ENCODE results near the gene TLCD1. TPM values are rescaled to one million over a fixed set of nuclear protein-coding genes. Genes with fewer than 3 reads are reported as not detected.
A peak's percentile ranks its signal among the peaks of the same experiment; 100 is the strongest.

TLCD1 gene
- total RNA-seq, 1 experiment from 2014 or later = 50.7 TPM

GRCh38 chr17:28717578-28718332 lies 8.3 kb downstream of the TLCD1 start, which contains the start of gene RAB34:
Gene RAB34, minus strand, starts transcription at chr17:28717868. Its CDS starts 602 bp downstream, at chr17:28717266.
- peaks cover 24% of the 10 kb centered on the region; the same call in 1 of the 2 replicates for H3K79me2 ChIP-seq (ENCODE audit: insufficient read depth, low read length)
- peak within 1 kb of the TSS; percentile 59 for H3K9ac ChIP-seq (ENCODE audit: extremely low read depth, insufficient read length, low read length)
- no peak within 1 kb of the TSS for H3T11ph ChIP-seq (ENCODE audit: low read length)
- H2BK20ac ChIP-seq (ENCODE audit: low read depth, low read length, poor library complexity, severe bottlenecking) = no peak within 1 kb of the TSS
- H2BK120ac ChIP-seq (ENCODE audit: low read depth, low read length, poor library complexity, severe bottlenecking) = no peak within 1 kb of the TSS
- H3K18ac ChIP-seq (ENCODE audit: insufficient read length, low read depth, low read length) = peak within 1 kb of the TSS; percentile 83
- Mint-ChIP-seq H3K36me3 (ENCODE audit: insufficient read depth in 1 of 3, low read depth in 3 of 3) (peaks cover 54 to 64% (median 55%) of the 10 kb centered on the region in 3 experiments), H3K4me1 (peaks cover 28 to 55% of the 10 kb centered on the region in 2 experiments), H3K4me3 (peak within 1 kb of the TSS; percentile 99), H3K27me3 (ENCODE audit: low read depth) (no peaks in the 10 kb centered on the region), H3K9me3 (no peaks in the 10 kb centered on the region; a peak in 1 of 5 replicates), H3K27ac (peak within 1 kb of the TSS; percentile 97 to 99 (median 99))
- H3K27ac ChIP-seq (ENCODE audit: insufficient read length, low read depth, low read length) = peak within 1 kb of the TSS; percentile 36
- no peak within 1 kb of the TSS for H2BK5ac ChIP-seq (ENCODE audit: insufficient read length, low read length)
- H4K8ac ChIP-seq (replicated peaks; ENCODE audit: insufficient read length, low read depth, low read length) = no peak within 1 kb of the TSS
- H3K23me2 ChIP-seq (ENCODE audit: insufficient read length, low read depth, low read length, poor library complexity, severe bottlenecking) = peaks cover 26% of the 10 kb centered on the region
- H3K4me1 ChIP-seq (ENCODE audit: insufficient read depth, low read length) = 0 out of 2 replicates have a peak, but pooled peaks cover 10% of the 10 kb centered on the region
- H4K20me1 ChIP-seq (ENCODE audit: control insufficient read depth, insufficient read depth, insufficient read length) = no peaks in the 10 kb centered on the region
- H4K5ac ChIP-seq (ENCODE audit: insufficient read length, low read depth, low read length) = no peak within 1 kb of the TSS
- H3K23ac ChIP-seq (ENCODE audit: insufficient read length, low read depth, low read length) = no peak within 1 kb of the TSS
- peak; percentile 64 for TF ChIP-seq CTCF (conservative IDR thresholded peaks at IDR 0.05)
- no peak within 1 kb of the TSS for H3K4ac ChIP-seq (ENCODE audit: low read depth, low read length)
- H2BK15ac ChIP-seq (ENCODE audit: low read depth, low read length) = no peak within 1 kb of the TSS
- H4K91ac ChIP-seq (ENCODE audit: insufficient read length, low read depth, low read length) = no peak within 1 kb of the TSS
- no peaks in the 10 kb centered on the region for H3K9me3 ChIP-seq (ENCODE audit: control insufficient read depth, low read depth, low read length)
- peaks cover 7% of the 10 kb centered on the region for H3K79me1 ChIP-seq (ENCODE audit: insufficient read depth, low read depth, low read length, poor library complexity, severe bottlenecking)
- peak; percentile 99 for DNase-seq
- peak within 1 kb of the TSS; percentile 89 for H3K14ac ChIP-seq (ENCODE audit: insufficient read depth, low read length)
- H3K27me3 ChIP-seq (ENCODE audit: insufficient read depth, low read length) = no peaks in the 10 kb centered on the region
- peak within 1 kb of the TSS; percentile 28 for H2BK12ac ChIP-seq (ENCODE audit: insufficient read length, low read depth, low read length)
- H3K56ac ChIP-seq (ENCODE audit: insufficient read length, low read depth, low read length) = no peak within 1 kb of the TSS
- no peak within 1 kb of the TSS for H2AFZ ChIP-seq (ENCODE audit: low read length)
- H2AK5ac ChIP-seq (ENCODE audit: insufficient read length, low read length) = no peak within 1 kb of the TSS
- WGBS (ENCODE audit: extremely low coverage, insufficient read length, low lambda C conversion rate) = no CpG with 5 or more reads among the region's 60 CpGs
- peak within 1 kb of the TSS; percentile 87 for H3K4me2 ChIP-seq (ENCODE audit: insufficient read depth, insufficient read length, low read length)

All from H9 (cell line).